GM11168 (cell line): ENCODE results near the gene SPEG.

Experiments used
- in situ Hi-C: fragments of 300-500 bp; cut with MboI; formaldehyde crosslinking; loops from one replicate; pipeline ENCODE4 v1.12.0; 2022; ENCODE audit warnings: low sequenced_read_pairs; ENCODE audit not compliant: unreplicated experiment

SPEG gene

DNA sequence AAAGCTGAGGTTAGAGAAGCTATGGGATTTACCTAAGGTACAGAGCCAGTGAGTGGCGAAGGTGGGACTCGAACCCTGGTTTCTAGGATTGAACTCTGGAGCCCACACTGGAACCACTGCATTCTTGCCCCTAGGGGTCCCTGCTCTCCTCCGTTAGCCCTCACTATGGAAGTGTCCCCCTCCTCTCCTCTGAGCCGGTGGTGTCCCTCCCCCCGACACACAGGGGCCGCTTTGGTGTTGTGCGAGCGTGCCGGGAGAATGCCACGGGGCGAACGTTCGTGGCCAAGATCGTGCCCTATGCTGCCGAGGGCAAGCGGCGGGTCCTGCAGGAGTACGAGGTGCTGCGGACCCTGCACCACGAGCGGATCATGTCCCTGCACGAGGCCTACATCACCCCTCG is 55.5 kb downstream of the SPEG start:
- in situ Hi-C loops = no loop called here

DNA sequence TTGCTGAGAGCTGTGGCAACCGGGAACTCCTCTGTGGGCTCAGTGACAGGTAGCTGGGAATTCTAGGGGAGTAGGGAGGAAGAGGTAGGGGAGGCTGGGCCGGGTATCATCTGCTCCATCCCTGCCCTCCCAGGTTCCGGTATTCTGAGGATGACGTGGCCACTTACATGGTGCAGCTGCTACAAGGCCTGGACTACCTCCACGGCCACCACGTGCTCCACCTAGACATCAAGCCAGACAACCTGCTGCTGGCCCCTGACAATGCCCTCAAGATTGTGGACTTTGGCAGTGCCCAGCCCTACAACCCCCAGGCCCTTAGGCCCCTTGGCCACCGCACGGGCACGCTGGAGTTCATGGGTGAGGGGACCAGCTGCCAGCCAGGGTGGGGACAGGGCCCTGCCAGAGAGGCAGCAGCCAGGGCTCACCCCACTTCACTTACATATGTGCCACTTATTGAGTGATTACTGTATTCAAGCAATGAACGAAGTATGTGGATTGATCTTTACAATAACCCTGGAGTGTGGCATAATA is 56.0 kb downstream of the SPEG start:
- in situ Hi-C loops = no loop called here

DNA sequence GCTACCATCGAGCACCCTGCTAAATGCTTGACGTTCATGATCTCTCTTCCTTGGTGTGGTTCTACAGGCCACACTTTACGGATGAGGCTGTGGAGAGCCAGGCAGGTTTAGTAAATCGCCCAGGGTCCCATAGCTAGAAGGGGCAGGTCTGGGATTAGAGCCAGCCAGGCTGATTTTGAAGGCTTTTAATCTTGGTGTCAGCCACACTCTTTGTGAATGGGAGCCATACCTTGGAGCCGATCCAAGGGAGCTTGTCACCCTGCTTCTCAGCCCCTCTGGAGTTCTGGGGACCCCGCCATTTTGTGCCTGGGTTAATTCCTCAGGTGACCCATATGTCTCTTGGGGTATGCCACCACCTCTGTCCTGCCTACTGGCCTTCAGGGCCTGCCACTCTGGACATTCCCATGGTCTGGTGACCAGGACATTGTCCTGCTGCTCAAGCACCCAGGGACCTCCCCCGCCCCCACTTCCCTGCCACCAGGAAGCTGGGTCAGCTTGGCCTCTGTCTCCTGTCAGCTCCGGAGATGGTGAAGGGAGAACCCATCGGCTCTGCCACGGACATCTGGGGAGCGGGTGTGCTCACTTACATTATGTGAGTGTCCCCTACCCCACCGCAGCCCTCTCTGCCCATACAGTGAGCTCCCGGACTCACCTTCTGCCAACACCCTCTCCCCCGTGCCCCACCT is 56.8 kb downstream of the SPEG start:
- in situ Hi-C loops = no loop called here

DNA sequence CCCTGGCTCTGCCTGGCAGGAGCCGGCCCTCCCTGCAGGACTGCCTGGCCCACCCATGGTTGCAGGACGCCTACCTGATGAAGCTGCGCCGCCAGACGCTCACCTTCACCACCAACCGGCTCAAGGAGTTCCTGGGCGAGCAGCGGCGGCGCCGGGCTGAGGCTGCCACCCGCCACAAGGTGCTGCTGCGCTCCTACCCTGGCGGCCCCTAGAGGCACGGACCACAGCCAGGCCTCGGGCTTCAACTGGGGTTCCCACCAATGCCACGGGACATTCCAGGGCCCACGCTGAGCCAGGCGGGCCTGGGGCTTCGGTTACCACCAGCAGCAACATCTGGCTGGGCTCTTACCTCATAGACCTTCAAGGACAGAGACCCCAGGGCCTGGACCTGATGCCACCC is 57.9 kb downstream of the SPEG start:
- in situ Hi-C loops = no loop called here

DNA sequence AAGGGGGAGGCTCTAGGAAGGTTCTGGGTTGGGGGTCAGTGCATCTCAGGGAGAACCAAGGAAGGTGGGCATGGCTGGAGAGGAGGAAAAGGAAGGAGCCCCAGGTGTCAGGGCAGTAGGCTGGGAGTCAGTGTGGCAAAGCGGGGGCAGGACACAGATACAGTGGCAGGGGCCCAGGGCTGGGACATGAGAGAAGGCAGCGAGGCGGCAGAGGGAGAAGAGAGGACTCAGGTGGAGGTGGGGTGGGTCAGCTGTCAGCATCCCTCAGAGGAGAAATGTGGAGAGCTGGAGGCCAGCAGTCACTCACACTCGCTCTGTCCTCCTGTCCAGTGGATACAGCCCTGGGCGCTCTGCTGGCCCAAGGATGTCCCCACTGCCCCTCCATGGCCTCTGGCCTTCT is 58.4 kb downstream of the SPEG start:
- in situ Hi-C loops = no loop called here

DNA sequence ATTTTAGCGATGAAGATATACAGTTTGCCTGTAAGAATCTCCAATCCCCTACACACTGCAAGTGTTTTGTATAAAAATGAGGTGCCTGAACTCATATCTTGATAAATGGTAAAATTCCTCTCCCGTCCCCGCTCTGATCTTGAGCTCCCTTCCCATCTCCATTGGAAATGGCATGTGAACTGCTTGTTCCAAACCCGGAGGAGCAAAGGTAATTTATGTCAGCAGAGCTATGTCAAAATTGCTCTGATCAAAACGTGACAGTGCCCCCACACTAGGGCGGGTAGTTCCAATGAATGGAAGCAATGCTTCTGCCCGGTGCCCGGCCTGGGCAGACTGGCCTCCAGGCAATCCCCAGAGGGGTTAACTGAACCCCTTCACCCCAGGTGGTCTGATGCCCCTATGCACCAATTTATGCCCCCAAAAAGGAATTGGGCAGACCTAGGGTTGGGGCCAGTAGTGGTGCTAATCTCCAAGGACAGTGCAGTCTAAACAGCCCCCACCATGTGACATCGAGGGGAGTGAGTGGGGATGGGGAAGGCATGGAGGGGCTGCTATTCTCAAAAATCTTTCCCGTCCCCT is 60.4 kb downstream of the SPEG start:
- in situ Hi-C loops = no loop called here

DNA sequence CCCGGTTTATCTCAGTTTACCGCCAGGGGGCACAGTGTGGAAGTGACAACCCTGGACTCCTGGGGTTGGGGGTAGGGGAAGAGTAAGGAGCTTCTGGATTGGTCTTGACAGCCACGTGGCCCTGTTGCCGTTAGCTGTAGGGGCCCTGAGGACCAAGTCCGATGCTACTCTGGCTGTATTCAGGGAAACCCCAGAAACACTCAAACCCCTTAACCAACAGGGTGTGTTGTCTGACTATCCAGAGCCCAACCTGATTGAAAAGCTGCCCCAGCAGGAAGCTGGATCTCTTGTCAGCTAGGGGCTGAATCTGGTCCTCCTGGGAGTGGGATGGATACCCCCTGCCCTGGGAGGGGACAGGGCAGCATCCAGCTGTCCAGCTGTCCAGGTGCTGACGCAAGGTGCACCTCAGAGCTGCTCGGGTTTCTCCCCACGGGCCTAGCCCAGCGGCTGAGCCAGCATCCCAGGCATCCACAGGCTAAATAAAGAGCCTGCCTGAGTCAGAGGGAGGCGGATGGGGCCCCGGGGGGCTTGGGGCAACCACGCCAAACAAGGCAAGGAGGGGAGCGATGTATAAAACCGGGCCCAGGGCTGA is 61.0 kb downstream of the SPEG start:
- in situ Hi-C loops = no loop called here

DNA sequence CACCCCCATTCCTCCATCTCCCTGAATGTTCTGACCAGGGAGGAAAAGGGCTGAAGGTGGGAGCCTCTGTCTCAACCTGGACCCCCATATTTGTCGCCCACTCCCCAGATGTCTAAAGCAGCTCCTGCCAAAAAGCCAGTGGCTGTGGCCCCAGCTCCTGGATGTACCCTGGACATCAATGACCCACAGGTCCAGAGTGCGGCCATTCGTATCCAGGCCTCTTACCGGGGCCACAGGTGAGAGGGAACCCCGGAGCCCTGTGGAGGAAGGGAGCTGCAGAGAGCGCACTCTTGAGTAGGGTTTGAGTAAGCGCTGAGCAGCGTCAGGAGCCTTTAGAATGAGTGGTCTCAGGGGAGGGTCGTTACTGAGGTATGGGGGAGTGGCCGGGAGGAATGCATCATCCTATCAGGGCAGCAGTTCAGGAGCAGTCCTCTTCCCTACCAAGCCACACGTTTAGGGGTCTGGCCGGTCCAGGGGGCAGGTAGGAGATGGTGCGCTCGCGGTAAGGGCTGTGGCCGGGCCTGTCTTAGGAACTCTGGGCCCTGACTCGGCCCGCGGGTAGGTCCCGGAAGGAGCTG is 61.7 kb downstream of the SPEG start:
- in situ Hi-C loops = no loop called here

DNA sequence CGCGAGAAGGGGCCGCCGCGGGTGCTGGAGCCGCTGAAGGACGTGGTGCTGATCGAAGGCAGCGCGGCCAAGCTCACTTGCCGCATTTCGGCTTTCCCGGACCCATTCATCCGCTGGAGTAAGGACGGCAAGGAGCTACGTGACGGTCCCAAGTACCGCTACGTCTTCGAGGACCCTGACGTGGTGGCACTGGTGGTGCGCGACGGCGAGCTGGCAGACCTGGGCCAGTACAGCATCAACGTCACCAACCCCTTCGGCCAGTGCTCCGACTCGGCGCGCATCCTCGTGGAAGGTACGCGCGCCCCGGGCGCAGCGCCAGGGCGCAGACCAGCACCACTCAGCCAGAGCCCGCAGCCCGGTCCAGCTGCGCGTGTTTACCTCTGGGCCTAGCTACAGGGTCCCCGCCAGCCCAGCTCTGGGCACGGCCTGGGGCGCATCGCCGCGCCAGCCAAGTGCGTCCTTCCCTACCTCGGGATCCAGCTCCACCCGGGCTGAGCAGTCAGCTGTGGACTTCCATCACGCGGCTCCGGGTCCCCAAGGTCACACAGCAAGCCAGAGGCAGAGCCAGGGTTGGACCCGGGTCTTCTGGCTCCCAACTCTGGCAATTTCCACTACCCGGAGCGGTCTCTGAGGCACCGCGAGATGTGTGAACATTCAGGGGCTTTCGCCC is 62.3 kb downstream of the SPEG start:
- in situ Hi-C loops = no loop called here

DNA sequence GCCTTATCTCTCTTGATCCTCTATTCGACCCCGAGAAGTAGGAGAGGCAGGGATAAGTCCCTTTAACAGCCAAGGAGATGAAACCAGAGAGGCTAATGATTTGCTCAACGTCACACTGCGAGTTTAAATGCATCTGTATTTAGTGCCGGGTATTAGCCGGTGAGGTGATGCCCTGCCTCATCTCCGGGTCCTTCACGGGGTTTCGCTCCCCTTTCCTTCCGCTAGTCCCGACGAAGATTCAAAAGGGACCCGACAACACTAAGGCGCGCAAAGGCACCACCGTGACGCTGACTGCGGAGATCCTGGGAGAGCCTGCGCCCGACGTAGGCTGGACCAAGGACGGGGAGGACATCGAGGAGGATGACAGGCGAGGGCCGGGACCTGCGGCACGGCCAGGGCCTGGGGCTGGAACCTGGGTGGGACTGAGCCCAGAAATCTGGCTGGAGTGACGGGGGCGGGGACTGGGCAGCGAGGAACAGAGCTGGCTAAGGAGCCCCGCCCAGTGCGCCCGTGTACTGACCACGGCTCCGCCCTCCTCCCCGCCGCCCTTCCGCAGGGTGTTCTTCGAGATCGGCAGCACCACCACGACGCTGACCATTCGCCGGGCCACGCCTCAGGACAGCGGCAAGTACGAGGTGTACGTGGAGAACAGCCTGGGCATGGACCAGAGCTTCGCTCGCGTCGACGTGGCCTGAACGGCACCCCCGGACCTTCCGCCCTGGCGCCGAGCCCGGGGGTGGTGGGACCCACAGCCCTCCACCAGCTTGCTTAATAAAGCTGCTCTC is 63.0 kb downstream of the SPEG start:
- in situ Hi-C loops = no loop called here

DNA sequence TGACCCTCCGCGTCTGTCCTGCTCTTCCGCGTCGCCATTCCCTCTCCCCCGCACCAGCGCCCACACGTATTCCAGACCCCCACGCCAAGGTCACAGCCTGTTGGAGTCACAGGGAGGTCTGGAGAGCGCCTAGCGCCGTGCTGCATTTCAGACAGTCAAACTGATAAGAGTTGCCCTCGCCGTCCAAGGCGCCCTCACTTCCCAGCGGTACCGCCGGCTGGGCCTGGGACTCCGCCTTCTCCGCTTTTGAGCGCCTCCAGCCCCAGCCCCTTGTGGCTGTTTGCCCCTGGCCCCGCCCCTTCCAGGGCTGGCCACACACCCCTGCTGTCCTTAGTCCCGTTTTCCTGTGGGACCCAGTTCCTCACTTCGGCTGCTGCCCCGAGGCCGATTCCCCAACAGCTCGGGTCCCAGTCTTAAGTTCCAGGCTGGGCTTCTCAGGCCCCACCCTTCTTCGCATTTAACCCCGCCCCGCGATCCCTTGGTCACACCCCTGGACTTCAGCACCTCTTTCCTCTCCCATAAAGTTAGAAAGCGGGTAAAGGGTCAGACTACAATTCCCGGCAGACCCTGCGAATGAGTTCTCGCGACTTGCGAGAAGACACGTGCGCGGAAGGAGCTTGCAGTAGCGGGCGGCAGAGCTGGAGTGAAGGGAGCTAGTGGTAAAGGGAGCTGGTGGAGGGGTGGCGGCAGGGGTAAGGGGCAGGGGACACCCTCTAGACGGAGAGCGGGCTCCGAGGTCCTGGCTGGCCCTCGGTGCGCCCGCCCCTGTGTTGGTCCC is 63.8 kb downstream of the SPEG start, which contains the start of gene GMPPA:
Gene GMPPA, plus strand, starts transcription at position 612 of the 778 bp plus-strand sequence. CDS start 1,085 bp downstream, outside the sequence.
- in situ Hi-C loops = no loop called here

DNA sequence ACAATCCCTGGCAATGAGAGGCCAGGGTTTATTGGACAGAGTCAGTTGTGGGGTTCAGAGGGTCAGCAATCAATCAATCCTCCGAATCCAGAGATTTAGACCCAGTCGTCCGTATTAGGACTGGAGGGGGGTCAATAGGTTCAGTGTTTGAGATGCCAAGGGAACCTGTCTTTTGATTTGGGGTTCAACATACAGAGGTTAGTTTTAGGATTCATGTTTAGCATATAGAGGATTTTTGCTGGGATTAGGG is 64.3 kb downstream of the SPEG start:
- in situ Hi-C loops = no loop called here

DNA sequence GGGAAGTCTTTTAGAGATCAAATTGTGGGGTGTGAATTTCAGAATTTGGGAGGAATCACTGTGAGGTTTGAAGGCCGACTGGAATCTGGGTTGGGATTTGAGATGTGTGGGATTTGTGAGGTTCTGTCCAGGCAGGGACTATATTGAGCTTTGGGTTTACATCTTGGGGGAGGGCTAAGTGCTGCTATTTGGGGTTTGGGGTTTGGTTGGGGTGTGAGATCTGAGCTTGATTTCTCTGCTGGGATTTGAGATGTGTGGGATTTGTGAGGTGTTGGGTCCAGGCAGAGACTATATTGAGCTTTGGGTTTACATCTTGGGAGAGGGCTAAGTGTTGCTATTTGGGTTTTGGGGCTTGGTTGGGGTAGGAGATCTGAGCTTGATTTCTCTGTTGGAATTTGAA is 64.9 kb downstream of the SPEG start:
- in situ Hi-C loops = no loop called here

DNA sequence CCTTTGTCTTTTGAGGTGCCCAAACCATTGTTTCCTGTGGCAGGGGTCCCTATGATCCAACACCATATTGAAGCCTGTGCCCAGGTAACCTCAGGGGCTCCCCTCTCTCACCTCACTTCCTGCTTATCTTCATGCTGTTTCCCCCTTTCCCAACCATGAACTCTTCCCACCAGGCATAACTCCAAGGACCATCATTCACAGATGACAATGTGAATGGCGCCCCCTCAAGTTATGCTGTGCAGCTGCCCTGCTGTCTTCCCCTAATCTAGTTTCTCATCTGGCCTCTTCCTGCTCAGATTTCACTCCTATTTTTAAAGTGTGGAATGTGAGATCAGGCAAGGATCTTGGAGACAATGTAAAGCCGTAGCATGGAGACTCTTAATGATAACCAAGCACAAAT is 65.5 kb downstream of the SPEG start:
- in situ Hi-C loops = no loop called here

DNA sequence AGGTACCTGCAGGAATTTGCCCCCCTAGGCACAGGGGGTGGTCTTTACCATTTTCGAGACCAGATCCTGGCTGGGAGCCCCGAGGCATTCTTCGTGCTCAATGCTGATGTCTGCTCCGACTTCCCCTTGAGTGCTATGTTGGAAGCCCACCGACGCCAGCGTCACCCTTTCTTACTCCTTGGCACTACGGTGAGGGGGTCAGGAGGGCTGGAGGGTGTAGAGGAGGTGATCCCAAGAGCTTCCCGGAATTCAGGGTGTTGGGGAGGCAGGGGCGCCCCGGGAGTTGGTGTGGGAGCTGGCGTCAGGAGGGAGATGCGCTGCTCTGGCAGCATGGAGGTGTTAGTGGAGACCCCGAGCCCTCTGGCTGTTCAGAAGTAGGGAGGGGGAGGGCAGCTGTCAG is 67.2 kb downstream of the SPEG start:
- in situ Hi-C loops = no loop called here

DNA sequence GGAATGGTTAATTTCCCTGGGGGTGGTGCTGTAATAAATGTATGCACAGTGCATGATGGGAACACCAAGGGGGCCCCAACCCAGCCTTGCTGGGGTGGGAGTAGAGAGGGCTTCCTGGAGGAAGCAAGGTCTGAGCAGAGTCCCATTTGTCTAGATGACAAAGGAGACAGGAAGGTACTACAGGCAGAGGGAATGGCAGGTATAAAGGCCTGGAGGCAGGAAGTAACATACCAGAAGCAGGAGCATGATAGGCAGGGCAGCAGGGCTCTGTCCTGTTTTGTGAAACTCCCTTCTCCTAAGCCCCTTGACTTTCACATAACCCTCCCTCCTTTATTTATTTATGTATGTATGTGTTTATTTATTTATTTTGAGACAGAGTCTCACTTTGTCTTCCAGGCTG is 68.0 kb downstream of the SPEG start:
- in situ Hi-C loops = no loop called here

DNA sequence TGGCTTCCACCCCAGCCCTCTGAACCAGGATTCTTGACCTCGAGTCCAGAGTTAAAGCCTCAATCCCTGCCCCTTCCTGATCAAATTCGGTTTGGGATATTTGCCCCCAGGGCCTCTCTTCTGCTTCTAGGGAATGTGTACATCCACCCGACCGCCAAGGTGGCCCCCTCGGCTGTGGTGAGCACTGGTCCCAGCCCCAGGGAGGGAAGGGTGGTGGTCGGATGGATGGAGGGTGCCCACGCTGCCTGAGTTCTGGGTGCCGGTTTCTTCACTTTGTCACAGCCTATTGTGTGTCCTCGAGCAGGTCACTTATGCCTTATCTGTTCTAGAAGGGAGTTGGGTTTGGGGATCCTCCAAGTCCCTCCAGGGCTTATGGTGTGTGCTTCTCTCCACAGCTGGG is 70.9 kb downstream of the SPEG start:
- in situ Hi-C loops = no loop called here

DNA sequence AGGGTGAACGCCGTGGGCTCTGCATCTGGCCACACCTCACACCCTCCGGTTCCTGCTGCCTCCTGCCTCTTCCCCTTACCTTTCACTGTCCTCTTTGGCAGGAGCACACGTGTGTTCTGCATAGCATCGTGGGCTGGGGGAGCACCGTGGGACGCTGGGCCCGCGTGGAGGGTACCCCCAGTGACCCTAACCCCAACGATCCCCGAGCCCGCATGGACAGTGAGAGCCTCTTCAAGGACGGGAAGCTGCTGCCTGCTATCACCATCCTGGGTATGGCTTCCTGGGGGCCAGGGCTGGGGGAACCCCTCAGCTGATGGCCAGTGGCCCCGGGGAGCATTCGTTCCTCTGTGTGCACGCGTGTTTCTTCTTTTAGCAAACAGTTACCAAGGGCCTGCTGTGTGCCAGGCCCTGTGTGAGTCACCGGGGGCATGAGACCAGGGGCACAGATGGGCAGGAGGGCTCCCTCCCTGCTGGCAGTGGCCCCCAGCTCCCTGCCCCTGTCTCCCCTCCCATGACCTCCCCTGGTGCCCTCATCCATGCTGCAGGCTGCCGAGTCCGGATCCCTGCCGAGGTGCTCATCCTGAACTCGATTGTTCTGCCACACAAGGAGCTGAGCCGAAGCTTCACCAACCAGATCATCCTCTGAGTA is 71.6 kb downstream of the SPEG start:
- in situ Hi-C loops = no loop called here
